IMR-90 (cell line): ENCODE results near the gene TMC3.

Experiments
- POLR2A ChIP-seq: IDR thresholded peaks from 2 replicates; pipeline ENCODE4 v1.6.1; 2012; ENCODE audit warnings: mild to moderate bottlenecking, low read depth, low read length
- RFX5 ChIP-seq: IDR thresholded peaks from 2 replicates; pipeline ENCODE4 v1.8.0; 2012; ENCODE audit warnings: low read depth, mild to moderate bottlenecking, low read length, moderate library complexity

- TF ChIP-seq POLR2A (no peak), RFX5 (no peak)
Measured at GRCh38 chr15:81387621-81388435, 13.8 kb upstream of the TMC3 start.
